HFF-Myc (cell line): ENCODE data around the gene PRPSAP1.

ENCODE experiments used
- DNase-seq: peaks from one replicate; pipeline ENCODE4 v3.0.0-alpha.2; 2011; ENCODE audit warnings: low read depth; ENCODE audit errors: extremely low read depth
- H3K4me3 ChIP-seq: replicated peaks from 2 replicates; pipeline ENCODE4 v1.5.1; 2011; ENCODE audit warnings: low read depth, mild to moderate bottlenecking, control low read depth, low read length
- CTCF ChIP-seq: IDR thresholded peaks from 2 replicates; pipeline ENCODE4 v1.5.1; 2012; ENCODE audit warnings: mild to moderate bottlenecking, low read depth, low read length, control low read depth; ENCODE audit errors: missing control alignments

PRPSAP1 gene

GRCh38 chr17:76371656-76372628 lies 18.2 kb upstream of the PRPSAP1 start:
- H3K4me3 ChIP-seq, result no peak overlapping the region
- peak; percentile 91 for DNase-seq
- TF ChIP-seq CTCF, result no peak

DNA sequence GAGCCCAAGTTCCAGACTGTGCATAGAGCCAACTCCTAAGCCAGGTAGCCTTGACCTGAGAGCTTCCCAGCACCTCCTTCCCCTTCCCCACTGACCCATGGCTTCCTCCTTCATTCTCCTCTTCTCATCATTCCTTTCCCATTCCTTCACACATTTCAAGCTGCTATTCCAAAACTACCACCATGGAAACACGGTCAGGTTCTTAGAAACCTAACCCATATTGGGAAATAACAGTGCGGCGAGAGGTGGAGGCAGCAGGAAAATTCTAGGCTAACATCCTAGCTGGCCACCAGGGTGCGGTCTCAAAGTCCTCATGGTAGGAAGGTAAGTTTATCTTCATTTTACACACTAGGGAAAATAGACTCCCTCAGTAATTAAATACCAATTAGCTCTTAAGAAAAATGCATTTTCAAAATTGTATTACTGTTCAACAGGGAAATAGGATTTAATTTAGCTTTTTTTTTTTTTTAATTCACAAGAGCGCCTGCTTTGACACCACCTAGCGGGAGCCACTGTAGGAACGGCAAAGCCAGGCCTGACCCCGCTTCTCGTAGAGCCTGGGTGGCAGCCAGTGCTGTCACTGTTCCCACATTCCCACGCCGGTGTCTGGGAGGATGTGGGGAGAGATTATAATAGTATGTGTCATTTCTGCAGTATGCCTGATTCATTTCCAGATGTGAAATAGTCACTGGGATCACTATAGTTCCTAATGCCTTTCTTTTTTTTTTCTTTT lies 16.7 kb upstream of the PRPSAP1 start:
- peak; percentile 65 for TF ChIP-seq CTCF
- no peak overlapping the region for H3K4me3 ChIP-seq
- DNase-seq, result peak; percentile 90

GRCh38 chr17:76369804-76370203 lies 16.1 kb upstream of the PRPSAP1 start:
- no peak overlapping the region for H3K4me3 ChIP-seq
- DNase-seq, result no peak
- TF ChIP-seq CTCF, result no peak

DNA sequence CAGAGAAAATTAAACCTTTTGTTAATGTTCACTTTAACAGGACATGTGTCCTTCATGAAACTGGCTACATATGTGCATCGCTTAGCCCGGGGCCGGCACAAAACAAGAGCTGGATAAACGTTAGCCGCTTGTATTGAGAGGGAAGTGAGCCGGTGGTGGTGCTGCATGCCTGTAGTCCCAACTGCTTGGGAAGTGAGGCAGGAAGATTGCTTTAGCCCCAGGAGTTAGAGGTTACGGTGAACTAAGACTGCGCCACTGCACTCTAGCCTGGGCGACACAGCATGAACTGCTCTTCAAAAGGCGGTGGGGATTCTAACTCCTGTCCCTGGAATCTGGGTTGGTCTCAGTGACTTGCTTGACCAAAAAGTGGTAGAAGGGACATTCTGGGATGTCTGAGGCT lies 15.7 kb upstream of the PRPSAP1 start:
- no peak for TF ChIP-seq CTCF
- no peak for DNase-seq
- H3K4me3 ChIP-seq, result no peak overlapping the region

GRCh38 chr17:76368545-76368944 lies 14.8 kb upstream of the PRPSAP1 start:
- H3K4me3 ChIP-seq, result no peak overlapping the region
- DNase-seq, result peak; percentile 82
- no peak for TF ChIP-seq CTCF

- no peak for DNase-seq
- H3K4me3 ChIP-seq, result no peak overlapping the region
- no peak for TF ChIP-seq CTCF
Observed at GRCh38 chr17:76367642-76368041, 13.9 kb upstream of the PRPSAP1 start.
